ENCODE measurements around the gene VEPH1.

VEPH1 gene

DNA sequence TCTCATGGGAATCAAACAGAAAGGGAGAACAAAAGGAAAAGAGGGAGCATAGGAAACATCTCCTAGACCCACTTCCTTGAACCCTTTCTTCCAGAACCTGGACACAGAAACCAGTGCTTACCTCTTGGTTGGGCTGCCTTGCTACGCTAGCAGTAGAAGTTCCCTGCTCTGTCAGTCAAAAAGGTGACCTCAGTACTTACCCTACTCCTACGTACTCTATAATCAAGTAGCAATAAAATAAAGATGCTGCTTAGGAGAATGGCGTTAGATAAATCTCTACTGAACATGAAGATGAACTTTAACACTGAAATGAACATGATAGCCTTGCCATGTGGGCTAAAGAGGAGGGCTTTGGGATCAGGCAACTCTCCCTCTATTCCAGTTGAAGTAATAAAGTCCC lies 7.4 kb downstream of the VEPH1 start:
- TF ChIP-seq, protein P1, sequence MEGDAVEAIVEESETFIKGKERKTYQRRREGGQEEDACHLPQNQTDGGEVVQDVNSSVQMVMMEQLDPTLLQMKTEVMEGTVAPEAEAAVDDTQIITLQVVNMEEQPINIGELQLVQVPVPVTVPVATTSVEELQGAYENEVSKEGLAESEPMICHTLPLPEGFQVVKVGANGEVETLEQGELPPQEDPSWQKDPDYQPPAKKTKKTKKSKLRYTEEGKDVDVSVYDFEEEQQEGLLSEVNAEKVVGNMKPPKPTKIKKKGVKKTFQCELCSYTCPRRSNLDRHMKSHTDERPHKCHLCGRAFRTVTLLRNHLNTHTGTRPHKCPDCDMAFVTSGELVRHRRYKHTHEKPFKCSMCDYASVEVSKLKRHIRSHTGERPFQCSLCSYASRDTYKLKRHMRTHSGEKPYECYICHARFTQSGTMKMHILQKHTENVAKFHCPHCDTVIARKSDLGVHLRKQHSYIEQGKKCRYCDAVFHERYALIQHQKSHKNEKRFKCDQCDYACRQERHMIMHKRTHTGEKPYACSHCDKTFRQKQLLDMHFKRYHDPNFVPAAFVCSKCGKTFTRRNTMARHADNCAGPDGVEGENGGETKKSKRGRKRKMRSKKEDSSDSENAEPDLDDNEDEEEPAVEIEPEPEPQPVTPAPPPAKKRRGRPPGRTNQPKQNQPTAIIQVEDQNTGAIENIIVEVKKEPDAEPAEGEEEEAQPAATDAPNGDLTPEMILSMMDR (IDR thresholded peaks at IDR 0.05; ENCODE audit: insufficient read depth, low read length, missing control alignments): no peak
- H3K4me3 ChIP-seq (ENCODE audit: low read depth, low read length): no peak overlapping the region
- POLR2A ChIA-PET: no interaction called here
- DNase-seq (ENCODE audit: low read depth, low spot score): no peak
- CTCF ChIA-PET: interaction anchor here (1.0 to 10.9 kb wide), 6 partner anchors 10 to 291 kb away, joined by 3 to 172 read pairs (median 4); no protein-coding TSS in a partner anchor

DNA sequence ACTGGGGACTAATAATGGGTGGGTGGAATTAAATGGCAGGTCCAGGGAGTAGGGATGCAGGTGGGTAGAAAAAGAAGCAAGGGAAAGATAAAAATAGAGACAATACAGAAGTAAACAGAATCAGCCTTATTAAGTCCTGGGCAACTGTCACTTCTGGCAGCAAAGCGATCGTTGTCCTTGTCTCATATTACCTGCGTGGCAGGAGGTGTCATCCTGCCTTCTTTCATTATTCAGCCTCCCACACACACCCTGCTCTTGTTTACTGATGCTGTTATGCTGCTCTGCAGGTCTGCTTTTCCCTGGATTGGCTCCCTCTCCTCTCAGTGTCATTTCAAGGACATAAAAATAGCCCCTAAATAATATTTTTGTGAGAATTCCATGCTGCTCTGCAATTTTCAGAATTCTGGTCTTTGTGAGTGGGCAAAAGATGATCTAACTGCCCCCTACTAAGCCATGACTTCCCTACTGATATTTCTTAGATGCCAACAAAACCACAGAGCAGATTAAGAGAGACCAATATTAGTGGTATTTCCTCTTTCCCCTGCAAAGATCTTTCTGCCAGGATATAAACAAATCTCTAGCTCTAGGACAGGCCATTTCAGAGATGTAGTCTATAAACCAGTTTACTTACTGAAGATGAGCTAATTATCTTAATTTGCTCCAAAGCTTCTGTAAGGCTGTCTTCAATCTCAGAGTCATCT lies 8.5 kb downstream of the VEPH1 start:
- TF ChIP-seq, protein P1 (IDR thresholded peaks at IDR 0.05; ENCODE audit: insufficient read depth, low read length, missing control alignments): no peak
- H3K4me3 ChIP-seq (ENCODE audit: low read depth, low read length): no peak overlapping the region
- POLR2A ChIA-PET: no interaction called here
- CTCF ChIA-PET: interaction anchor here (0.7 to 10.9 kb wide), 6 partner anchors 10 to 318 kb away, joined by 4 to 172 read pairs (median 5); no protein-coding TSS in a partner anchor
- no peak for DNase-seq (ENCODE audit: low read depth, low spot score)

DNA sequence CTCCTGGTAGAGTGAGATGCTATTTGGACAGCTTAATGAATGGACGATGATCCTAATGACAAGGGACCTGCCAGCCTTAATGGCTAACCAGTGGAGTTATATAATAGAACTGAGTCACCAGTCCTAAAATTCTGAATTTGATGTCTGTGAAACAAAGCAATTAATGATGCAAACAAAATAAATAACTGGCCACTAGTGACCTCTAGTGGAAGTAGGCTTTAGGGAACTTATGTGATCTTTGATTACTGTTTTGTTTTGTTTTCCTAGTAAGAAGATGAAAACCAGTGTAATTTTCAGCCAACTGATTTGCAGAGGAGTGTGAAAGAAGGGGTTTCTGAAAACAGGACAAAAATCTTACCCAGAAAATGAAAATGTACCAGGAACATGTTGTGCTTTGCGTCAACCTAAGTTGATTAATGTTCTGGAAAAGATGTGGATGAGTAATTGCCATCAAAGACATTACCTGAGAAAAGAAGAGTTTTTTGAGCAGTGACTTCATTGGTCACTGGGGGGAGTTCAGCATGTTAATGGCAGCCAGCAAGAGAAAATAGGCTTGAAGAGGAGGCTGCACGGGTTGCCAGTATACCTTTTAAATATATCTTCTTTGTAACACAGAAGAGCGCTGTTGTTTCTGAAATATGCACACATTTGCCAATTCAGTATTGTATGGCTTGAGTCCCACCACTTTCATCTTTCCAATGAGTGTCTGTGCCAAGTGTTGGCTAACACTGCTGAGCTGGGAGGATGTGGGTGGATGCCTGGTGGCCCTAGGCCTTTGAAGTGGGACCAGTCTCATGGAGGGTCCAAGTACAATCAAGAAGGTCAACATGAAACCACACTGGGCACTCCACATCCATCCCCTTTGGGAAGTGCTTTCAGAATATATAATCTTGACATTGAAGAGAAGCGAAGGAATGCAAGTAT lies 9.3 kb downstream of the VEPH1 start:
- no peak for DNase-seq (ENCODE audit: low read depth, low spot score)

DNA sequence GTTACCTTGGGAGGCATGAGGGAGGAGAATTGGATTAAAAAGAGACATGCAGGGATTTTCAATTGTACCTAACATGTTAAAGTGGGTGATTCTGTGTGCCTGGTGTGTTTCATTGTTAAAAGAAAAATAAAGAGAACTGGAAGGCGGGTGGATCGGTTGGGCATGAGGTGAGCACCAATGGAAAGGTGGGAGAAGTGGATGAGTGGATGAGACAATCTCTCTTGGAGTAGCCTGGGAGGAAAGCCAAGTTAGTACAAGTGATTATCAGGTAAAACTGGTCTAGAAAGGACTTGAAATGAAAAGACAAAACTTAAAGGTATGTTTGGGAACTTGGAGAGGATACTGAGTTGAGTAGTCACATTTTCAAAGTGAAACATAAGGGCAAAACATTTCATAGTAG lies 12.1 kb downstream of the VEPH1 start:
- no peak overlapping the region for H3K4me3 ChIP-seq (ENCODE audit: low read depth, low read length)
- POLR2A ChIA-PET: no interaction called here
- CTCF ChIA-PET: interaction anchor here (1.0 to 10.9 kb wide), 4 partner anchors 9 to 287 kb away, joined by 3 to 172 read pairs (median 8); partner anchors contain the start of gene VEPH1
- TF ChIP-seq, protein P1 (IDR thresholded peaks at IDR 0.05; ENCODE audit: insufficient read depth, low read length, missing control alignments): no peak
- DNase-seq (ENCODE audit: low read depth, low spot score): no peak

More for the DNA sequence above, 9.3 kb downstream of the VEPH1 start:
- TF ChIP-seq, protein P1 (IDR thresholded peaks at IDR 0.05; ENCODE audit: insufficient read depth, low read length, missing control alignments): peak; percentile 45
- ChIA-PET CTCF (interaction anchor here (0.7 to 10.9 kb wide), 32 partner anchors 12 to 345 kb away, joined by 3 to 172 read pairs (median 4); partner anchors contain the start of genes CCNL1 and PTX3), POLR2A (no interaction called here)
- no peak overlapping the region for H3K4me3 ChIP-seq (ENCODE audit: low read depth, low read length)

DNA sequence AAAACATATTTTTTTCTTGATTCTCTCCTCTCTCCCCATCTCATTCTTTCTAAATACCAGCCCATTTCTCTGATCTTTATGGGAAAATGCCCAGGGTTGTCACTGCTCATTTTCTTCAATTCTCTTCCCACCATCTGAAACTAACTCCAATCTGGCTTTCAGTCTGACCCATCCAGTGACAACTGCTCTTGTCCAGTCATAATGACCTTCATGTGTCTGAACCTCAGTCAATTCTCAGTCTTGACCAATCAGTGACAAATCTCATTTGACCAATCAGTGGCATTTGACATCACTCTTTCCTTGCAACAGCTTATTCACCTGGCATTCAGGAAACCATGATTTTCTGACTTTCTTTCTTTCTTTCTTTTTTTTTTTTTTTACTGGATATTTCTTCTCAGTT lies 15.1 kb downstream of the VEPH1 start:
- TF ChIP-seq, protein P1 (IDR thresholded peaks at IDR 0.05; ENCODE audit: insufficient read depth, low read length, missing control alignments): no peak
- no peak for DNase-seq (ENCODE audit: low read depth, low spot score)
- no peak overlapping the region for H3K4me3 ChIP-seq (ENCODE audit: low read depth, low read length)
- POLR2A ChIA-PET: no interaction called here
- CTCF ChIA-PET: interaction anchor here (1.0 kb wide), 1 partner anchor 15 kb away, joined by 3 read pairs; the partner anchor contains the start of gene VEPH1

DNA sequence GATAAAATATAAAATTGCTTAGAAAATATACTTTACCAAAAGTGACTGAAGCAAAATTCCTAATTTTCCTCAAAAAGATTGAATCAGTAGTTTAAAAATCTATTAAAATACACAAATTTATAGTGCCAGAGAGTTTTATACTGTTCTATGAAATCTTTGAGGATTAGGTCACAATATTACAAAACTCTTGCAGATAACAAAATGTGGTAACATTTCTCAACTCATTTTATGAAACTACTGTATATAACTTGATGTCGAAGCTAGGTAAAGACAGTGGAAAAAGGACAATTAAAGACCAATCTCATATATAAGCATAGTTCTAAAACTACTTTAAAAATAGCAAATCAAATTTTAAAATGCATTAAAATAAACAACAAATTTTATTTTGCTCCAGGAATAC lies 15.9 kb downstream of the VEPH1 start:
- ChIA-PET CTCF (interaction anchor here (1.0 to 2.2 kb wide), 3 partner anchors 283 to 286 kb away, joined by 4 to 7 read pairs (median 5); no protein-coding TSS in a partner anchor), POLR2A (no interaction called here)
- DNase-seq (ENCODE audit: low read depth, low spot score): no peak
- TF ChIP-seq, protein P1 (IDR thresholded peaks at IDR 0.05; ENCODE audit: insufficient read depth, low read length, missing control alignments): no peak
- no peak overlapping the region for H3K4me3 ChIP-seq (ENCODE audit: low read depth, low read length)

Measured in AG04449 (cell line).